WTC11 (cell line): ENCODE measurements around the gene DDX39A.

Source experiments
- SOX15 ChIP-seq: fragments of 250-450 bp; sonication (Bioruptor Pico); IDR thresholded peaks from 2 replicates; pipeline ENCODE4 v1.9.0; 2021; ENCODE audit warnings: mild to moderate bottlenecking
- SP1 ChIP-seq: sonication (generic); formaldehyde crosslinking; conservative IDR thresholded peaks from 2 replicates; pipeline ENCODE4 v1.8.1; 2022; ENCODE audit warnings: missing genetic modification reagents
- TCF7 ChIP-seq: sonication (generic); formaldehyde crosslinking; IDR thresholded peaks from 2 replicates; pipeline ENCODE4 v1.8.0; 2022; ENCODE audit warnings: mild to moderate bottlenecking, low read depth, missing genetic modification reagents, moderate library complexity
- TF ChIP-seq, protein P1 (sequence below): fragments of 200-600 bp; IDR thresholded peaks from 2 replicates; pipeline ENCODE4 v1.8.0; 2022; ENCODE audit warnings: antibody characterized with exemption
- TF ChIP-seq, protein P2 (sequence below): sonication (generic); formaldehyde crosslinking; IDR thresholded peaks from 2 replicates; pipeline ENCODE4 v1.8.1; 2022; ENCODE audit warnings: missing genetic modification reagents, borderline replicate concordance
- TF ChIP-seq, protein P3 (sequence below): sonication (generic); formaldehyde crosslinking; IDR thresholded peaks from 2 replicates; pipeline ENCODE4 v1.8.1; 2022; ENCODE audit warnings: low read depth, mild to moderate bottlenecking, moderate library complexity, missing genetic modification reagents, borderline replicate concordance
- TF ChIP-seq, protein P4 (sequence below): sonication (generic); formaldehyde crosslinking; IDR thresholded peaks from 2 replicates; pipeline ENCODE4 v1.8.0; 2022; ENCODE audit warnings: mild to moderate bottlenecking, missing genetic modification reagents

DNA sequence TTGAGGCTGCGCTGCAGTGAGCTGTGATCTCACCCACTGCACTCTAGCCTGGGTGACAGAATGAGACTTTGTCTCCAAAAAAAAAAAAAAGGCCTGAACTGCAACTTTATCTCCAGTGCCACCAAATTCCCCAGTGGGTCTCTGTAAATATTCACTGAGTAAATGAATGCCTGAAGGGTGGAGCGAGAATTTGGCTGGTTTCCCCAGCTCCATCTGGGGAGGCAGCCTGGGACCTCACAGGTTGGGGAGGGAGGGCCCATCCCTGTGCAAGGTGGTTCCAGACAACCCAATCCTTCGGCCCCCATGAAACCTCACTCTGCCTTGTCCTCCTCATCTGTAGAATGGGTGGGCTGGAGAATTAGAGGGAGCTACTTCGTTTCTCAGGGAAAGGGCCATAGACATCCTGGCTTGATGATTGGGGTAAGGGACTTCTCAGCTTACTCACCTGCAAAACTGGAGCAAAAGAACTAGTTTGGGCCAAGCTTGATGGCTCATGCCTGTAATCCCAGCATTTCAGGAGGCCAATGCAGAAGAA lies 9.8 kb upstream of the DDX39A start:
- TF ChIP-seq SOX15 (no peak), SP1 (CRISPR knock-in tag) (no peak), TCF7 (CRISPR knock-in tag) (no peak)
- TF ChIP-seq, protein P1, sequence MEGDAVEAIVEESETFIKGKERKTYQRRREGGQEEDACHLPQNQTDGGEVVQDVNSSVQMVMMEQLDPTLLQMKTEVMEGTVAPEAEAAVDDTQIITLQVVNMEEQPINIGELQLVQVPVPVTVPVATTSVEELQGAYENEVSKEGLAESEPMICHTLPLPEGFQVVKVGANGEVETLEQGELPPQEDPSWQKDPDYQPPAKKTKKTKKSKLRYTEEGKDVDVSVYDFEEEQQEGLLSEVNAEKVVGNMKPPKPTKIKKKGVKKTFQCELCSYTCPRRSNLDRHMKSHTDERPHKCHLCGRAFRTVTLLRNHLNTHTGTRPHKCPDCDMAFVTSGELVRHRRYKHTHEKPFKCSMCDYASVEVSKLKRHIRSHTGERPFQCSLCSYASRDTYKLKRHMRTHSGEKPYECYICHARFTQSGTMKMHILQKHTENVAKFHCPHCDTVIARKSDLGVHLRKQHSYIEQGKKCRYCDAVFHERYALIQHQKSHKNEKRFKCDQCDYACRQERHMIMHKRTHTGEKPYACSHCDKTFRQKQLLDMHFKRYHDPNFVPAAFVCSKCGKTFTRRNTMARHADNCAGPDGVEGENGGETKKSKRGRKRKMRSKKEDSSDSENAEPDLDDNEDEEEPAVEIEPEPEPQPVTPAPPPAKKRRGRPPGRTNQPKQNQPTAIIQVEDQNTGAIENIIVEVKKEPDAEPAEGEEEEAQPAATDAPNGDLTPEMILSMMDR, result no peak
- TF ChIP-seq, protein P2, sequence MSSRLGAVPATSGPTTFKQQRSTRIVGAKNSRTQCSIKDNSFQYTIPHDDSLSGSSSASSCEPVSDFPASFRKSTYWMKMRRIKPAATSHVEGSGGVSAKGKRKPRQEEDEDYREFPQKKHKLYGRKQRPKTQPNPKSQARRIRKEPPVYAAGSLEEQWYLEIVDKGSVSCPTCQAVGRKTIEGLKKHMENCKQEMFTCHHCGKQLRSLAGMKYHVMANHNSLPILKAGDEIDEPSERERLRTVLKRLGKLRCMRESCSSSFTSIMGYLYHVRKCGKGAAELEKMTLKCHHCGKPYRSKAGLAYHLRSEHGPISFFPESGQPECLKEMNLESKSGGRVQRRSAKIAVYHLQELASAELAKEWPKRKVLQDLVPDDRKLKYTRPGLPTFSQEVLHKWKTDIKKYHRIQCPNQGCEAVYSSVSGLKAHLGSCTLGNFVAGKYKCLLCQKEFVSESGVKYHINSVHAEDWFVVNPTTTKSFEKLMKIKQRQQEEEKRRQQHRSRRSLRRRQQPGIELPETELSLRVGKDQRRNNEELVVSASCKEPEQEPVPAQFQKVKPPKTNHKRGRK (CRISPR knock-in tag), result no peak
- TF ChIP-seq, protein P3, sequence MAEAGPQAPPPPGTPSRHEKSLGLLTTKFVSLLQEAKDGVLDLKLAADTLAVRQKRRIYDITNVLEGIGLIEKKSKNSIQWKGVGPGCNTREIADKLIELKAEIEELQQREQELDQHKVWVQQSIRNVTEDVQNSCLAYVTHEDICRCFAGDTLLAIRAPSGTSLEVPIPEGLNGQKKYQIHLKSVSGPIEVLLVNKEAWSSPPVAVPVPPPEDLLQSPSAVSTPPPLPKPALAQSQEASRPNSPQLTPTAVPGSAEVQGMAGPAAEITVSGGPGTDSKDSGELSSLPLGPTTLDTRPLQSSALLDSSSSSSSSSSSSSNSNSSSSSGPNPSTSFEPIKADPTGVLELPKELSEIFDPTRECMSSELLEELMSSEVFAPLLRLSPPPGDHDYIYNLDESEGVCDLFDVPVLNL (CRISPR knock-in tag), result no peak
- TF ChIP-seq, protein P4, sequence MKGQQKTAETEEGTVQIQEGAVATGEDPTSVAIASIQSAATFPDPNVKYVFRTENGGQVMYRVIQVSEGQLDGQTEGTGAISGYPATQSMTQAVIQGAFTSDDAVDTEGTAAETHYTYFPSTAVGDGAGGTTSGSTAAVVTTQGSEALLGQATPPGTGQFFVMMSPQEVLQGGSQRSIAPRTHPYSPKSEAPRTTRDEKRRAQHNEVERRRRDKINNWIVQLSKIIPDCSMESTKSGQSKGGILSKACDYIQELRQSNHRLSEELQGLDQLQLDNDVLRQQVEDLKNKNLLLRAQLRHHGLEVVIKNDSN (CRISPR knock-in tag), result no peak
